Hippocampal formation (tissue), 2 donors: ENCODE results near the gene FOXE3.

Source experiments
- DNase-seq, 2 donors: peaks; one replicate each; lab custom pipeline; 2025; lab: John Stamatoyannopoulos, UW

FOXE3 gene

GRCh38 chr1:47435506-47436303 is 19.6 kb downstream of the FOXE3 start:
- DNase-seq: no peak

GRCh38 chr1:47436304-47436978 is 20.4 kb downstream of the FOXE3 start:
- DNase-seq: peak in 1 of 2 donors; percentile 20

- no peak for DNase-seq
These were observed 20.9 kb downstream of the FOXE3 start for GRCh38 chr1:47436979-47437446.

GRCh38 chr1:47437447-47438164 is 21.5 kb downstream of the FOXE3 start, which contains the start of gene FOXD2:
TSS of gene FOXD2 (plus strand) at chr1:47438044. CDS start at chr1:47438136, 92 bp downstream.
- DNase-seq: peak in 1 of 2 donors; percentile 79

- DNase-seq: no peak
These were observed 22.3 kb downstream of the FOXE3 start for GRCh38 chr1:47438165-47439016.

GRCh38 chr1:47439017-47439818 is 23.1 kb downstream of the FOXE3 start:
- DNase-seq: no peak

GRCh38 chr1:47439819-47440598 is 23.9 kb downstream of the FOXE3 start:
- no peak for DNase-seq

- no peak for DNase-seq
These were observed 24.6 kb downstream of the FOXE3 start for GRCh38 chr1:47440599-47441081.

GRCh38 chr1:47441450-47442106 is 25.5 kb downstream of the FOXE3 start:
- no peak for DNase-seq

- no peak for DNase-seq
These were observed 26.1 kb downstream of the FOXE3 start for GRCh38 chr1:47442202-47442601.

GRCh38 chr1:47442842-47443529 is 26.9 kb downstream of the FOXE3 start:
- no peak for DNase-seq

GRCh38 chr1:47443530-47444296 is 27.6 kb downstream of the FOXE3 start:
- no peak for DNase-seq

GRCh38 chr1:47444297-47444561 is 28.1 kb downstream of the FOXE3 start:
- no peak for DNase-seq

- DNase-seq: no peak
These were observed 28.7 kb downstream of the FOXE3 start for GRCh38 chr1:47444562-47445465.

GRCh38 chr1:47445823-47446550 is 29.9 kb downstream of the FOXE3 start:
- DNase-seq: no peak
